Transverse colon (tissue), 4 donors: ENCODE data around the gene ANO4.

Experiments
- EP300 ChIP-seq: sonication (generic); formaldehyde crosslinking; IDR thresholded peaks from one replicate; pipeline ENCODE4 v1.6.1; 2017; ENCODE audit warnings: antibody characterized with exemption, low read depth
- POLR2A ChIP-seq: fragments of 450-650 bp; IDR thresholded peaks from one replicate; pipeline ENCODE4 v1.6.1; 2016; ENCODE audit warnings: antibody characterized with exemption, mild to moderate bottlenecking, moderate library complexity
- POLR2AphosphoS5 ChIP-seq, 3 donors: sonication (generic); formaldehyde crosslinking; IDR thresholded peaks; one replicate each; pipeline ENCODE4 v1.6.1; 2016; ENCODE audit warnings: antibody characterized with exemption in 3 of 3
- TF ChIP-seq, protein P1 (sequence below), 5 experiments: fragments of 200-600 bp in 3 of 5; fragments of 450-650 bp in 2 of 5; sonication (generic) in 3 of 5; IDR thresholded peaks; 1 replicate in 2 of 5; 2 replicates in 3 of 5; pipeline ENCODE4 v1.5.1; 2016 to 2017; ENCODE audit warnings: antibody characterized with exemption in 5 of 5, inconsistent platforms in 3 of 5, mild to moderate bottlenecking in 2 of 5, moderate library complexity in 1 of 5

- TF ChIP-seq, protein P1, sequence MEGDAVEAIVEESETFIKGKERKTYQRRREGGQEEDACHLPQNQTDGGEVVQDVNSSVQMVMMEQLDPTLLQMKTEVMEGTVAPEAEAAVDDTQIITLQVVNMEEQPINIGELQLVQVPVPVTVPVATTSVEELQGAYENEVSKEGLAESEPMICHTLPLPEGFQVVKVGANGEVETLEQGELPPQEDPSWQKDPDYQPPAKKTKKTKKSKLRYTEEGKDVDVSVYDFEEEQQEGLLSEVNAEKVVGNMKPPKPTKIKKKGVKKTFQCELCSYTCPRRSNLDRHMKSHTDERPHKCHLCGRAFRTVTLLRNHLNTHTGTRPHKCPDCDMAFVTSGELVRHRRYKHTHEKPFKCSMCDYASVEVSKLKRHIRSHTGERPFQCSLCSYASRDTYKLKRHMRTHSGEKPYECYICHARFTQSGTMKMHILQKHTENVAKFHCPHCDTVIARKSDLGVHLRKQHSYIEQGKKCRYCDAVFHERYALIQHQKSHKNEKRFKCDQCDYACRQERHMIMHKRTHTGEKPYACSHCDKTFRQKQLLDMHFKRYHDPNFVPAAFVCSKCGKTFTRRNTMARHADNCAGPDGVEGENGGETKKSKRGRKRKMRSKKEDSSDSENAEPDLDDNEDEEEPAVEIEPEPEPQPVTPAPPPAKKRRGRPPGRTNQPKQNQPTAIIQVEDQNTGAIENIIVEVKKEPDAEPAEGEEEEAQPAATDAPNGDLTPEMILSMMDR (IDR thresholded peaks at IDR 0.05), result no peak
- TF ChIP-seq POLR2A (no peak), EP300 (no peak), POLR2AphosphoS5 (IDR thresholded peaks at IDR 0.05) (no peak)
These were observed 210.3 kb downstream of the ANO4 start for GRCh38 chr12:101004898-101005297.
